Measurements from ENCODE around the gene AGO4.
"Not testable (repeated sequence)": the region's sequence is repeated elsewhere in the genome, so short reads cannot be mapped to it uniquely, and the experiment has no call there.

The AGO4 gene

DNA sequence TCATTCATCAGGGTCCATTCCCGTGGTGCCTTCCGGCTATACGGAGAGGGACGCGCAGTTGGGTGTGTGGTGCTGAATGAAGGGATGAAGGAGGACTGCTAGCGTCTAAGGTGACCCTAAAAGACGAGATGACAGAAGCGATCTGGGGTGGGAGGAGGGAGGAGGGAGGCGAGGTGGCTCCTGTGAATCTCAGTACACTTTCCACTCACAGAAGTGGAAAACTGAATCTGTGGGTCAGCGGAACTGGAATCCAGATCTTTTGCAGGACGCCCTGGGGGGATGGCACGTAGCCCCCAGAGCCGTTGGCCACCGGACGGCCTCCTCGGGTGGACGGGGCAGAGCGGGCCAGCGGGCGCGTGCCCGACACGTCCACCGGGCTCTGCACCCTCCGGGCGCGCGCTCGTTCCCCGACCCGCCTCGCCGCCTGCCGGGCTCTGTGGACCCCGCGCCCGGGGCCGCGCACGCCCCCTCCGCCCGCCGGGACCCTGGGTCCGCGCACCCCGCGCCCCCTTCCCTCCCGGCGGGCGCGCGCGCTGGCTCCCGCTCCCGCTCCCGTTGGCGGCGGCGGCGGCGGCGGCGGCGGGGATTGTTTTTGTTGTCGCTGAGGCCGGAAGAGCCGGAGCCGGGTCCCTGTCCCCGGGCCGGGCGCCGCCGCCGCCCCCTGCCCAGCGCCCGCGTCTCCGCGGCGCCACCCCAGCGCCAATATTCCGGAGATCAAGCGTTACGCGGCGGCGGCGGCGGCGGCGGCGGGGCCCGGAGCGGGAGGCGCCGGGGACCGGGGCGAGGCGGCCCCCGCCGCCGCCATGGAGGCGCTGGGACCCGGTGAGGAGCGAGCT is at the start of gene AGO4:
TSS of gene AGO4 (plus strand) at position 403 of the 836 bp plus-strand sequence. CDS start at position 804, 401 bp downstream.
- DNase-seq (ENCODE audit: low read depth, low spot score): no peak
- peak within 1 kb of the TSS; percentile 40 for H3K27ac ChIP-seq

DNA sequence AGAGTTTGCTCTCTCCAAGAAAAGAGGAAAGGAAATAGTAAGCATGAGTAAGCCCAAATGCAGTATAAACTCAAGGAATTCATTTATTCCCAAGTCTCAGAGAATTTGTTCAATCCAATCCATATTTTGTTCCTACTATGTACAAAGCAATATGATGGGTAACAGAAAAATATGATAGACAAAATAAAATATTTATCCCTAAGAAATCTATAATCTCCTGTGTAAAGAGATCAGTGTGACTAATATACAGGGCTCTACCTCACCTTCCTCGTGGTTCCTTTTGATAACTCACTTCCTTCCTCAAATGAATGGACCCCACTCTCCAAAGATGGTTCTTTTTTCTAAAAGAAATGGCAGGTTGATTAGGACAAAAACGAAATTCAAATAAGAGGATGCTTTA is 45.7 kb upstream of the AGO4 start:
- no peak for DNase-seq (ENCODE audit: low read depth, low spot score)
- H3K27ac ChIP-seq: no peak overlapping the region

DNA sequence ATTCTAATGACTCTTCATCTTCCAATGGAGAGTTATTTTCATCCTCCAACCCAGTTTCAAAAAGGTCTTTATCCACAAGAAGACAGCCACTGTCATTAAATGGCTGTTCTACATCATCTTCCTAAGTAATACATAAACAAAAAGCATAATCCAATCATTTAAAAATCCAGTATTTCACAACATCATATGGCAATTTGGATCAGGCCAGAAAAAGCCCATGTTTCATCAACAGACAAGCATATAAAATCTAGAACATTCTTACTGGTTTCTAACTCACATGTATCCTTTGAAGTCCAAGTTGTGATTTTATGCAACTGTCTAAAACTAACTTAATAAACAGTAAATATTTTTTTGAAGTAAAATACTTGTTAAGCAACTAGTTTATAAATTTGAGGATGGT is 44.6 kb upstream of the AGO4 start:
- no peak for DNase-seq (ENCODE audit: low read depth, low spot score)
- no peak overlapping the region for H3K27ac ChIP-seq

DNA sequence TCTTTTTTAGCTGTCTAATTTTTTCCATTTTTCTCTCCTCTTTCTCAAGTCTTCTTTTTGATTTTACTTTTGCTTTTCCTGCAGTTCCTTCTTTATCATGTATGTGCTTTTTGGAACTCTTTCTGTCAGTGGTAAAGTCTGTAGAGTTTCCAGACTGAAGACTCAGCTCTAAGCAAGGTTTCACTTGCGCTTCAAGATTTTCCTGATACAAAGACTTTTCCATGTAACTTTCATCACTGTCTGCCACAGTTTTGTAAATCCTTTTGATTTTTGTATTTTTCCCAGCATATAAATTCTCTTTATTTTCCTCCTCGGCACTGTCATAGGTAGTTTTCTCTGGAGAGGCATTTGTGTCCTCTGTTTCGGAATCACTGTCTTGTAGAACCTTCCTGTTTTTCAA is 43.5 kb upstream of the AGO4 start:
- no peak overlapping the region for H3K27ac ChIP-seq
- DNase-seq (ENCODE audit: low read depth, low spot score): no peak

DNA sequence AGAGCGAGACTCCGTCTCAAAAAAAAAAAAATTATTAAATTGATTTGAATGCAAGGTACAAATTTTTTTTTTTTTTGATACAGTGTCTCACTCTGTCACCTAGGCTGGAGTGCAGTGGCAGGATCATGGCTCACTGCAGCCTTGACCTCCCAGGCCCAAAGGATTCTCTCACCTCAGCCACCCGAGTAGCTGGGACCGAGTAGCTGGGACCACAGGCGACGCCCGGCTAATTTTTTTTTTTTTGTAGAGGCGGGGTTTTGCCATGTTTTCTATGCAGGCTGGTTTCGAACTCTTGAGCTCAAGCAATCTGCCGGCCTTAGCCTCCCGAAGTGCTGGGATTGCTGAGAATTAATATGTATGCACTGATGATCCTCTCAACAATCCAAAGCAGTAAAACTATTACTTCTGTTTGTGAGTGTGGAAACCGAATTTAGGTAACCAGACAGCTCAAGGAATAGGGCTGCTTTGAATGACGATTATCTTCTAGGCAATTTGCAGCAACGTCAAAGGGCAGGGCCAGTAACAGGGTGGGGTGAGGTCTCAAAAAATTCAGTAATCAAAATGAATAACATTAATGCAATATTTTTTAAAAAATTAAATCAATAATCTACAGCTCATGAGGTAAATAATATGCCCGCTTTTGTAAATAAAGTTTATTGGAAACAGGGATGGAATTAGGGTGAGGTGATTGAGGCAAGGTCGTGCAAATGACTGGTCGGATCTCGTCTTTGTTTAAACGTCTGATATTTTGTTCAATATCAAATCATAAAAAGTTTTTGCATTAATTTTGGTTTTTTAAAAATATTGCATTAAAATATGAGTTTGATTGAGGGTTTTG is 39.2 kb upstream of the AGO4 start:
- no peak for DNase-seq (ENCODE audit: low read depth, low spot score)
- peak overlapping the region; percentile 67 for H3K27ac ChIP-seq

- H3K27ac ChIP-seq: peak overlapping the region; percentile 67
Observed at GRCh38 chr1:35769188-35769758, 38.5 kb upstream of the AGO4 start.

DNA sequence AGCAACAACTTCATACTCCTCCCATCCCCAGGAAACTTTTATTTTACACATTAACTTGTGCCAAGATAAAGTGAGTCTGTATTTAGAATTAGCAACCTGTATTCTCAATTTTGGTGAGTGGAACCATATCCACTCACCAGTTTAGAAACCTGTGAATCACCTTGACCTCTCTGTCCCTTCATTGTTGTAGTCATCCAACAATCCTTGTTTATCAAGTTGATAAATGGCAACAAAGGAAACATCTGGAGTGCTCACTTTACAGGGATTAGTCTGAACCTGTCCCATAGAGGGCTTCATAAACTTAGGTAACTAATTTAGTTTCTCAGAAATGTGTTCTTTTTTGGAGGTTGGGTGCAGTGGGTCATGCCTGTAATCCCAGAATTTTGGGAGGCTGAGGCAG is 34.1 kb upstream of the AGO4 start:
- DNase-seq (ENCODE audit: low read depth, low spot score): no peak
- H3K27ac ChIP-seq: no peak overlapping the region

More at GRCh38 chr1:35769188-35769758, 38.5 kb upstream of the AGO4 start:
- no peak for DNase-seq (ENCODE audit: low read depth, low spot score)

- H3K27ac ChIP-seq; DNase-seq (ENCODE audit: low read depth, low spot score): not testable (repeated sequence)
Observed at GRCh38 chr1:35776172-35776571, 31.6 kb upstream of the AGO4 start.

DNA sequence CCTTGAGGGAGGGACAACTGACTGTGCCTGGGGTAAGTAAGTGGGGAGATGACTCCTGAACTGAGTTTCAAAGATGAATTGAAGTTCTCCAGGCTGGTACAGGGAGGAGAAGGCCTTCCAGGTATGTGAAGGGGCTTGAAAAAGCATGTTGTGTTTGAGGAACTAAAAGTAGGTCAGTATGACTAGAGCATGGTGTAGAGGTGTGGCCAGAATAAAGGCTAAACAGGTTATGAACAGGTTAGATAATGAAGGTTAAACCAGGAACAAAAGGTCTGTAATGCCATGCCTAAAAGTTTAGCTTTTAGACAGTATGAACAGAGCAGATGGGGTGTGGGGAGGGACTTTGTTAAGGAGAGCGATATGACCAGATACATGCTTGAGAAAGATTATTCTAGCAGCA is 30.7 kb upstream of the AGO4 start:
- no peak overlapping the region for H3K27ac ChIP-seq

GRCh38 chr1:35783055-35783583 is 24.7 kb upstream of the AGO4 start:
- DNase-seq (ENCODE audit: low read depth, low spot score): no peak
- no peak overlapping the region for H3K27ac ChIP-seq

More for the DNA sequence above, 30.7 kb upstream of the AGO4 start:
- DNase-seq (ENCODE audit: low read depth, low spot score): no peak

- H3K27ac ChIP-seq; DNase-seq (ENCODE audit: low read depth, low spot score): not testable (repeated sequence)
Observed at GRCh38 chr1:35784364-35784763, 23.5 kb upstream of the AGO4 start.

DNA sequence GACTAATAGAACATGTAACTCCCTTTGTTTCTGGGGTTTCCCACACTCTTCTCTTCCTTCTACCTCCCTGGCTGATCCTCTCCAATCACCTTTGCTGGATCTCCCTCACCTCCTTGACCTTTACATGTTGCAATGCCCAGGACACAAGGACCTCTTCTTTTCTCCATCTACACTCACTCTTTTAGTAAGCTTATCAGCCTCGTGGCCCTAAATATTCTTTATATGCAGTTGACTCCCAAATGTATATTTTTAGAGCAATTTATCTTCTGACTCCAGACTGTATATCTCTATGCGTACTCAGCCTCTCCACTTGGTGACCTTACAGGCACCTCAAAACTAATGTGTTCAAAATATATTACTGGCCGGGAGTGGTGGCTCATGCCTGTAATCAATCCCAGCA is 19.7 kb upstream of the AGO4 start:
- DNase-seq (ENCODE audit: low read depth, low spot score): no peak
- no peak overlapping the region for H3K27ac ChIP-seq

- no peak for DNase-seq (ENCODE audit: low read depth, low spot score)
- no peak overlapping the region for H3K27ac ChIP-seq
Observed at GRCh38 chr1:35790670-35791069, 17.1 kb upstream of the AGO4 start.

GRCh38 chr1:35795295-35795694 is 12.5 kb upstream of the AGO4 start:
- H3K27ac ChIP-seq: no peak overlapping the region
- no peak for DNase-seq (ENCODE audit: low read depth, low spot score)

GRCh38 chr1:35797380-35797779 is 10.4 kb upstream of the AGO4 start:
- H3K27ac ChIP-seq: no peak overlapping the region

DNA sequence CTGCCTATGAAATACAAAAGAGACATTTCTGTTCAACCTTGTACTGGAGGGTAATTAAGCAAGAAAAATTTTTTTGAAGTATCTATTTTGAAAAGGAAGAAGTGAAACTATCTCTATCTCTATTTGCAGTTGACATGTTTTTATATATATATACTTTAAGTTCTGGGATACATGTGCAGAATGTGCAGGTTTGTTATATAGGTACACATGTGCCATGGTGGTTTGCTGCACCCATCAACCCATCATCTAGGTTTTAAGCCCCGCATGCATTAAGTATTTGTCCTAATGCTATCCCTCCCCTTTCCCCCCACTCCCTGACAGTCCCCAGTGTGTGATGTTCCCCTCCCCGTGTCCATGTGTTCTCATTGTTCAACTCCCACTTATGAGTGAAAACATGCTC is 9.8 kb upstream of the AGO4 start:
- DNase-seq (ENCODE audit: low read depth, low spot score): not testable (repeated sequence)

More at GRCh38 chr1:35797380-35797779, 10.4 kb upstream of the AGO4 start:
- DNase-seq (ENCODE audit: low read depth, low spot score): no peak

DNA sequence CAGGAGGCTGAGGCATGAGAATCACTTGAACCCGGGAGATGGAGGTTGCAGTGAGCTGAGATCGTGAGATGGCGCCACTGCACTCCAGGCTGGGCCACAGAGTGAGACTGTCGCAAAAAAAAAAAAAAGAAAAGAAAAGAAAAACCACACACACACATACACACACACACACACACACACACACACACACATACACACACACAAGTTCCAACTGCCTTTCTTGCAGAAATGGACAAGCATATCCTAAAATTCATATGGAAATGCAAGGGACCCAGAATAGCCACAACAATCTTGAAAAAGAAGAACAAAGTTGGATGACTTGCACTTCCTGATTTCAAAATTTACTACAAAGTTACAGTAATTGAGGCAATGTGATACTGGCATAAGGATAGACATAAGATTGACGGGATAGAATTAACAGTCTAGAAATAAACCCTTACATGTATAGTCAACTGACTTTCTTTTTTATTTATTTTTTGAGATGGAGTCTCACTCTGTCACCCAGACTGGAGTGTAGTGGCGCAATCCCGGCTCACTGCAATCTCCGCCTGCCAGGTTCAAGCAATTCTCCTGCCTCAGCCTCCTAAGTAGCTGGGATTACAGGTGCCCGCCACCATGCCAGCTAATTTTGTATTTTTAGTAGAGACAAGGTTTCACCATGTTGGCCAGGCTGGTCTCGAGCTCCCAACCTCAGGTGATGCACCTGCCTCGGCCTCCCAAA is 7.5 kb upstream of the AGO4 start:
- H3K27ac ChIP-seq; DNase-seq (ENCODE audit: low read depth, low spot score): not testable (repeated sequence)

More for the DNA sequence above, 9.8 kb upstream of the AGO4 start:
- not testable (repeated sequence) for H3K27ac ChIP-seq

- DNase-seq (ENCODE audit: low read depth, low spot score): no peak
- H3K27ac ChIP-seq: peak overlapping the region; percentile 40
Observed at GRCh38 chr1:35808450-35809113, 766 bp downstream of the AGO4 start.
